ENCODE results near the gene GRM8.

DNA sequence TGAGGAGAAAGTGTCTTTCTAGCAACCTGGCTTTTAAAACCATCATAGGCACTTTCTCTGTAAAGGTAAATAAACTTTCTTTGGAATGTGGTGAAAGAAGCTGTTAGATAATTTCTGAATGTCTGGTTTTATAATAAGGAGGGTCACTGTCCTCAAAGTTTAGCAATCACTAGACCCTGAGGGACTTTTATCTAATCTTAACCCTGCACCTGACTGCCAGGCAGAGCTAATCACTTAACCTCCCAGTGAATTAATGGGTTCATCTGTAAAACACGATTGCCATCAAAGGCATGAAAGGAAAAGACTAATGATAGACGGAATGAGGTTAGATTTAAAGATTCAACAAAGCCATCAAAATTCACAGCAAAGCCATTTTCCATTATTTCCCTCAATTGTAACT, 553.8 kb downstream of the GRM8 start:
- TF ChIP-seq OSR1 (CRISPR knock-in tag; IDR thresholded peaks at IDR 0.05) (no peak), ZFP30 (CRISPR knock-in tag; IDR thresholded peaks at IDR 0.05) (no peak), TCF4 (CRISPR knock-in tag; IDR thresholded peaks at IDR 0.05; ENCODE audit: borderline replicate concordance) (peak; percentile 32; the same call in 1 of the 2 replicates)
